NCI-H460 (cell line): ENCODE data around the gene ZNF765. TPM values are rescaled to one million over a fixed set of nuclear protein-coding genes. Genes with fewer than 3 reads are reported as not detected.
A peak's percentile ranks its signal among the peaks of the same experiment; 100 is the strongest.
"Not testable (repeated sequence)": the region's sequence is repeated elsewhere in the genome, so short reads cannot be mapped to it uniquely, and the experiment has no call there.

Experiments
- DNase-seq: peaks from one replicate; pipeline ENCODE4 v3.0.0-alpha.2; 2016; ENCODE audit warnings: low read depth; ENCODE audit errors: extremely low read depth
- polyA plus RNA-seq: library from polyadenylated mRNA; depleted of rRNA; stranded (reverse); fragments of >200 nt; gene quantifications from 2 replicates; pipeline ENCODE4 v1.2.3, GENCODE V29; 2014; cell fraction: nucleus; rRNA removed
- total RNA-seq: library from RNA; depleted of rRNA; stranded (reverse); fragments of >200 nt; shearing (Covaris generic); gene quantifications from 2 replicates; pipeline ENCODE4 v1.2.3, GENCODE V29; 2014; rRNA removed

Gene ZNF765
- total RNA-seq, result 8.6 and 10.7 TPM in 2 replicates
- polyA plus RNA-seq, result 1.5 and 4.3 TPM in 2 replicates

DNA sequence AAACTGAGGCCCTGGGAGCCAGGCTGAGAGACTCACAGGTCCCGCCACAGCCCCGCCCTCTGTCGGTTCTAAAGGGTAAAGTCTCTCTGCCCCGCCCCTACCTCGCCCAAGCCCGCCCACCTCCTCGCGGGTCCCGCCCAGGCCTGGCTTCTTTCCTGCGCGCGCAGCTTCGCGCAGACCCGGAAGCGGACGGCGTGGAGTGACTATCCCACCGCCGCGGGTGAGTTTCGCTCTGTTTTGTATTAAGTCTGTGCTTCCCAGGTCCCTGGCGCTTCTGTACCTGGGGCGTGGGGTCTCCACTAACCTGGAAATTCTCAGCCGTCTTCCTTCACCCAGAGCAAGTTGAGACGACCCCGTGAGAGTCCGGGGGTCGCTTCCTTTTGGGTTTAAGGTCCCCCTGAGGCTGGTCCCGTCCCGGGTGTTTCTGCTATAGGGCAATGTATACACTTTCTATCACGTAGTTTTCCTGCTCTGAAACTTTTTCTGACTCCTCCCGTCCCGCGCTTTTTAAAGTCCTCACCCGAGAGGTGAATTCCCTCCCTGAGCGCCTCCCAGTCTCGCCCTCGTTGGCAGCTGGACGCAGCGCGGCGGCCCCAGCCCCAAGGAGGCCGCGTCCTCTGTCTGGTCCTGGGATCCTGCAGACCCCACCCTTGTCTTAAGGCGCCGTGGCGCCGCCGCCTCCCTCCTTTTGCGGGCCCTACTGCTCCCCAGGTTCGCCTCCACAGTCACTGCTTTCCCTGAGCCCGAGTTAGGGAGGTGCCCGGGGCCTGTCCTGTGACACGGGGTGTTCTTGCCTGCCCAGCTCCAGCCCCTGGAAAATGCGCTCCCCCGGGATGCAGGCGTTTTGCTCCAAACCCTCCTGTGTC is at the start of gene ZNF765:
Gene ZNF765 (plus strand): TSS at position 176 of the 866 bp plus-strand sequence. CDS start 2,867 bp downstream, outside the sequence.
- peak; percentile 77 for DNase-seq

DNA sequence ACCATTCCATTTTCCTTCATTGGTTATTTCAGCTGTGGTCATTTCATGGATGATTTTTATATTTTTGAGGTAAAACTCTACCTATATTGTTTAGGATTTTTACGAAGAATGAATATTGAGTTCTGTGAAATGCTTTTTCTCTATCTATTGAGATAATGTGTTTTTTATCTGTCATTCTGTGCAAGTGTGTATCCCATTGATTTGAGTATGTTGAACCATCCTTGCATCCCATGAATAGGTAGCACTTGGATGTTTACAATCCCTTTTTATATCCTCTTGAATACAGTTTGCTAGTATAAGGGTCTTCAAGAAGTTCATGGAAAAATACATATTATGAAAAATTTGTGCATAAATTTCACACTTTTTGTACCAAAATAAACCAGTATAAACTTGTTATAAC is 39.2 kb upstream of the ZNF765 start:
- no peak for DNase-seq

DNA sequence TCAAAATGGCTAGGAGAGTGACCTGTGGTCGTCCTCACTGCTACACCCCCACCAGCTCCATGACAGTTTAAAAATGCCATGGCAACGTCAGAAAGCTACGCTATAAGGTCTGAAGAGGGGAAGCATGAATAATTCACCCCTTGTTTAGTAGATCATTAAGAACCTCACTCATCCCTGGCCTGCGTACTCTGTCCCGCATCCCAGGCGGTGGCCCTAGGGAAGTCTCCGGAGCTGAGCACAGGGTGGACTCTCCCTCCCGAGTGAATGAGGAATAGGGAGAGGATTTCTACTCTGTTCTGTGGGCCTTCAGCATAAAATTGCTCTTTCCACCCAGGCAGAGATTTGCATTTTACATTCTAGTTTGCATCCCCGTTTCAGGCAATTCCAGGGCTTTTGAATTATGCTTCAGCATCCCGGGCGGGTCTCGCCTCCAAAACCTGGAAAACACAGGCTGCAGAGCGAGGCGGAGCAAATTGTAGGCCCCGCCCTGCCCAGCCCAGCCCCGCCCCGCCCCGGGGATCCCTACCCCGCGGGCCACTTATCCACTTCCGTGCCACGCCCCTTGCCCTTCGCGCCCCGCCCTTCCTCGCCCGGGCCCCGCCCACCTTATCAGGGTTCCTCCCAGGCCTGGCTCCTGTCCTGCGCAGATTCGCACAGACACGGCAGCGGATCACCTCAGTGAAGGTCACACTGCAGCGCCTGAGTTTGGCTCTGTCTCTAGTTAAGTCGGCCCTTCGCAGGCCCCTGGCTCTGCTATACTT is 36.9 kb upstream of the ZNF765 start:
- no peak for DNase-seq

DNA sequence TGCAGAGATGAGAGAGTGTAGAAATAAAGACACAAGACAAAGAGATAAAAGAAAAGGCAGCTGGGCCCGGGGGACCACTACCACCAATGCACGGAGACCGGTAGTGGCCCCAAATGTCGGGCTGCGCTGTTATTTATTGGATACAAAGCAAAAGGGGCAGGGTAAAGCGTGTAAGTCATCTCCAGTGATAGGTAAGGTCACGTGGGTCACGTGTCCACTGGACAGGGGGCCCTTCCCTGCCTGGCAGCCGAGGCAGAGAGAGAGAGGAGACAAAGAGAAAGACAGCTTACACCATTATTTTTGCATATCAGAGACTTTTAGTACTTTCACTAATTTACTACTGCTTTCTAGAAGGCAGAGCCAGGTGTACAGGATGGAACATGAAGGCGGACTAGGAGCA is 34.9 kb upstream of the ZNF765 start:
- DNase-seq, result not testable (repeated sequence)

DNA sequence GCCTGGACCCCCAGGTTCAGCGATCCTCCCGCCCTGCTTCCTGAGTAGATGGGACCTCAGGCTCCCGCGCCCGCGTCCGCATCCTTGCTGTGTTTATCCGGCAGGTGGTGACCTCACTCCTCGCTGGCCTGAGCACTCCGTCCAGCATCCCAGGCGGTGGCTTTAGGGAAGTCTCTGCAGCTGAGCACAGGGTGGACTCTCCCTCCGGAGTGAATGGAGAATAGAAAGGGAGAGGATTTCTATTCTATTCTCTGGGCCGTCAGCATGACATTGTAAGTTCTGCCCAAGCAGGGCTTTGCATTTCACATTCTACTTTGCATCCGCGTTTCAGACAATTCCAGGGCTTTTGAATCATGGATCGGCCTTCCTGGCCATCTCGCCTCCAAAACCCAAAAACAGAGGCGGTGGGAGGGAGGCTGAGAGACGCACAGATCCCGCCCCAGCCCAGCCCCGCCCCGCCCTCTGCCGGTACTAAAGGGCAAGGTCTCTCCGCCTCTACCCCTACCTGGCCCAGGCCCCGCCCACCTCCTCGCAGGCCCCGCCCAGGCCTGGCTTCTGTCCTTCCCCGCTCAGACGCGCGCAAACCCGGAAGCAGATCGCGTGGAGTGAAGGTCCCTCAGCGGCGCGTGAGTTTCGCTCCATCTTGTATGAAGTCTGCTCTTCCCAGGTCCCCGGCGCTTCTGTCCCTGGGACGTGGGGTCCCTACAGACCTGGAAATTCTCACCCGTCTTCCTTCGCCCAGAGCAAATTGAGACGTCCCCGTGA is 29.6 kb upstream of the ZNF765 start, which contains the start of gene ZNF525:
Gene ZNF525 (plus strand): TSS at position 572 of the 765 bp plus-strand sequence. CDS start 6,577 bp downstream, outside the sequence.
- peak; percentile 8 for DNase-seq

DNA sequence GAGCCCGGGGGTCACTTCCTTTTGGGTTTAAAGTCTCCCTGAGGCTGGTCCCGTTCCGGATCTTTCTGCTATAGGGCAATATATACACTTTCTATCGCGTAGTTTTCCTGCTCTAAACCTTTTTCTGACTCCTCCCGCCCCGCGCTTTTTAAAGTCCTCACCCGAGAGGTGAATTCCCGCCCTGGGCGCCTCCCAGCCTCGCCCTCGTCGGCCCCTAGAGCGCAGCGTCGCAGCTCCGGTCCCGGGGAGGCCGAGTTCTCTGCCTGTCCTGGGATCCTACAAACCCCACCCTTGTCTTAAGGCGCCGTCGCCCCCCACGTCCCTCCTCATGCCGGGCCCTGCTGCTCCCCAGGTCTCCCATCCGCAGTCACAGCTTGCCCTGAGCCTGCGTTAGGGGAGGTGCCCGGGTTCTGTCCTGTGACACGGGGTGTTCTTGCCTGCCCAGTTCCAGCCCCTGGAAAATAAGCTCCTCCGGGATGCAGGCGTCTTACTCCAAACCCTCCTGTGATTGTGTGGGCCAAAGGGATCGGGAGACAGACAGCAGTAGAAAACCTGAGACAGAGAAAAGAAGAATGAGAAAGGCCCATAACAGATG is 29.0 kb upstream of the ZNF765 start:
- DNase-seq, result no peak

DNA sequence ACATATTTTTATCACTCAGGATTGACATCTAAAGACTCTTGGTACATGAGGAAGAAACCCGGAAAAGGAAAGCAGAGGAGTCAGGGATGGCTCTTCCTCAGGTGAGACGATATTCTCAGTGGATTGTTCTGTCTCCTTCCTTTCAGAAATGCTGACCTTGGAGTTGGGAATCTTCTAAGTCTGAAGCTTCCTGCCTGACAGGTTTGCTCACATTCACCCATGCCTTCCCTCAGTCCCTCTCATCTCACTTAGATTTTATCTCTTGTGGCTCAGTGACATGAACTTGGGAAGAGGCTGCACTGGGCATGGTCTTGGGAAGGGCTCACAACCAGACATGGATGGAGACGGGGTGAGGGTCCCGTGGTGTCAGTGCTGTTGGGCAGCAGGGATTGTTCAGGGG is 22.8 kb upstream of the ZNF765 start:
- DNase-seq, result no peak

DNA sequence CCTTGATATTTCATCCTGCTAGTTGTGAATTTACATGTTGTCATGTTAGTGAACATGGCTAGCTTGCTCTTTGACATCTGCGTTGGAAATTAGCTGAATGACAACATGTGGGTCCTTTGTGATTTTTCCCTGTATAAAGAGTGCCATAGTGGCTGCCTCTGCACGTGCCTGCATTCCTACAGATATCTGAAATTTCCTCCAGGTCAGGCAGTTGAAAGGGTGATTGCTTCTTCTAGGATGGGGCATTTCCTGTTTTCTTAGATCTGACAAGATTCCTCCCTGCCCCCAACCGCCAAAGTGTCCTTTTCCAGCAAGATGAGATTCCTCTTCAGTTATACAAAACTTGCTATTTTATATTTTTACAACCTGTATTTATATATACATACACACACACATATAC is 20.7 kb upstream of the ZNF765 start:
- no peak for DNase-seq

DNA sequence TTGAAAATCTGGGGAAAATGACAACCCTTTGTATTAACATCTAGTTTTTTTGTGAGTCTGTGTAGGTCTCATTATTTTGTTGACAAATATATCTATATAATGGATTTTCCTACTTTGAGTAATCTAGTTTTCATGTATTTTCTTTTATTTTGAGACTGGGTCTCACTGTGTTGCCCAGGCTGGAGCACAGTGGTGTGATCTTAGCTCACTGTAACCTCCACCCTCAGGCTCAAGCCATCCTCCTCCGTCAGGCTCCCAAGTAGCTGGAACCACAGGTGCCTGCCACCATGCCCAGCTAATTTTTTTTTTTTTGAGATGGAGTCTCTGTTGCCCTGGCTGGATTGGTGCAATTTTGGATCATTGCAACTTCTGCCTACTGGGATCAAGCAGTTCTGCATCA is 20.2 kb upstream of the ZNF765 start:
- DNase-seq, result no peak

DNA sequence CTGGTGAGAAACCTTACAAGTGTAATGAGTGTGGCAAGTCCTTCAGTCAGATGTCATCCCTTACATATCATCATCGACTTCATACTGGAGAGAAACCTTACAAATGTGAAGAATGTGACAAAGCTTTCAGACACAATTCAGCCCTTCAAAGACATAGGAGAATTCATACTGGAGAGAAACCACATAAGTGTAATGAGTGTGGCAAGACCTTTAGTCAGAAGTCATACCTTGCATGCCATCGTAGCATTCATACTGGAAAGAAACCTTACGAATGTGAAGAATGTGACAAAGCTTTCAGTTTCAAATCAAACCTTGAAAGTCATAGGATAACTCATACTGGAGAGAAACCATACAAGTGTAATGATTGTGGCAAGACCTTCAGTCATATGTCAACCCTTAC is 13.6 kb upstream of the ZNF765 start:
- no peak for DNase-seq

DNA sequence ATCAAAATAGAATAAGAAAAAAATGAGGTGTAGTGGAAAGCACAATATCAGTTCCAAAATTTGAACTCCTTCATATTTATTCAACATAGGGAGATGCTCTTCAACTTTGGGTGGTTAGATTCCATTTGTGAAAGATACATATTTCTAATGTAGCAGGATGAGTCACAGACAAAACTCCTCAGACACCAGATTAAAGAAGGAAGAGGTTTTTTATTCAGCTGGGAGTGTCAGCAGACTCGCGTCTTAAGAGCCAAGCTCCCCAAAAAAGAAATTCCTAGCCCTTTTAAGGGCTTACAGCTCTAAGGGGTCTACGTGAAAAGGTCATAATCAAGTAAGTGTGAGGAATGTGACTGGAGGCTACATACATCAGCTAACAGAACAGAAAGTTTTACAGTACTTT is 6.8 kb upstream of the ZNF765 start:
- DNase-seq, result no peak

DNA sequence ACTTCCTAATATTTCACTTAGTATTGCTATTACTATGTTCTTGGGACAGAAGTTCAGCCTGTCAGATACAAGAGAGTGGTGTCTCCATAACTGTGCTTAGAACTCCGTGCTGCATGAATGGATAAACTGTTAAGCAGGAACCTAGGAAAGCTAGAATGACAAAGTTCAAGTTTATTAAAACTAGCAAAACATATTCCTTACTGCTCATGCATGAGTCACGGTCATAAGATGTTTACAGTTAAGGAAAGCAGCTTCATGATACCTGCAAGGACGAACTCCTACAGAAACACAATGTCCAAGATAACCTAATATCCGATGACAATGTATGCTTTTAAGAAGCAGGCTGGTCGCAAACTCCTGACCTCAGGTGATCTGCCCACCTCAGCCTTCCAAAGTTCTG is 6.0 kb upstream of the ZNF765 start:
- no peak for DNase-seq

DNA sequence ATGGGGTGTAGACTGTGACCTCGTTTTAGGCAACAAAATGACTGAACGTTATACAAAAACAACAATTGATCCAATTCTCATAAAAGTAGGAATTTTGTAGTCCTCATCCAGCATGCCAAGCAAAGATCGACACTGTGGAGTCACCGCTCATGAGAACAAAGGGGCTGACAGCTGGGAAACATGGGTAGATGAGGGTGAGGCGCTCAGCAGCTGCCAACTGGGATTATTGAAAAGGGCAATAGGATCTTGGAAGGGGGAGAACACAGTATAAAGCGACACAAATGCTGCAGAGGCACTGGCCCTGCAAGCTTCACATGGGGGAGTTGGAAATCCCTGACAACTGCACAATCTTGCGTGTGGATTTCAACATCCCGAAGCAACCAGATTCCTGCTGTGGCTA is 5.4 kb upstream of the ZNF765 start:
- DNase-seq, result no peak

DNA sequence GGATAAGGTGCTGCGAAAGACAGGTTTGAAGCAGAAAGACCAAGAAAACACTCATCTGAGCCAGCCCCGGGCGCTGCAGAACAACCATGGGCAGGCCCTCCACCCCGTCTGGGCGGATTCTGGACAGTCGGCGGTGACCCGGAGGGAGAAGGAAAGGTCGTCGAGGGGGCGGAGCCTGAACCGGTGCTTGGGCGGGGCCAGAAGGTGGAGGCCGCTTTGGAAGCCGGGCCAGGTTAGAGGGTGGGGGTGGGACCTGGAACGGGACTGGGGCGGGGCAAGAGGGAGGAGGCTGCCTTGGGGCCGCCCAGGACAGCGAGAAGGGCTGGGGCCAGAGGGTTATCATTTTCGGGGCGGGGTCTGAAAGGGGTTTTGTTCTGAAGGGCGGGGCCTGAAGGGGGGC is 5.0 kb upstream of the ZNF765 start:
- no peak for DNase-seq

DNA sequence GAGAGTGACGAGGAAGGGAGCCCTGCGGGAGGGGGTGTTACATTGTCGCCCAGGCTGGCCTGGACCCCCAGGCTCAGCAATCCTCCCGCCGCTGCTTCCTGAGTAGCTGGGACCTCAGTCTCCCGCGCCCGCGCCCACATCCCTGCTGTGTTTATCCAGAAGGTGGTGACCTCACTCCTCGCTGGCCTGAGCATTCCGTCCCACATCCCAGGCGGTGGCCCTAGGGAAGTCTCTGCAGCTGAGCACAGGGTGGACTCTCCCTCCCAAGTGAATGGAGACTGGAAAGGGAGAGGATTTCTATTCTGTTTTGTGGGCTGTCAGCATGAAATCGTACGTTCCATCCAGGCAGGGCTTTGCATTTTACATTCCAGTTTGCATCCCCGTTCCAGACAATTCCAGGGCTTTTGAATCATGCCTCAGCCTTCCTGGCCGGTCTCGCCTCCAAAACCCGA is 401 bp upstream of the ZNF765 start:
- no peak for DNase-seq

DNA sequence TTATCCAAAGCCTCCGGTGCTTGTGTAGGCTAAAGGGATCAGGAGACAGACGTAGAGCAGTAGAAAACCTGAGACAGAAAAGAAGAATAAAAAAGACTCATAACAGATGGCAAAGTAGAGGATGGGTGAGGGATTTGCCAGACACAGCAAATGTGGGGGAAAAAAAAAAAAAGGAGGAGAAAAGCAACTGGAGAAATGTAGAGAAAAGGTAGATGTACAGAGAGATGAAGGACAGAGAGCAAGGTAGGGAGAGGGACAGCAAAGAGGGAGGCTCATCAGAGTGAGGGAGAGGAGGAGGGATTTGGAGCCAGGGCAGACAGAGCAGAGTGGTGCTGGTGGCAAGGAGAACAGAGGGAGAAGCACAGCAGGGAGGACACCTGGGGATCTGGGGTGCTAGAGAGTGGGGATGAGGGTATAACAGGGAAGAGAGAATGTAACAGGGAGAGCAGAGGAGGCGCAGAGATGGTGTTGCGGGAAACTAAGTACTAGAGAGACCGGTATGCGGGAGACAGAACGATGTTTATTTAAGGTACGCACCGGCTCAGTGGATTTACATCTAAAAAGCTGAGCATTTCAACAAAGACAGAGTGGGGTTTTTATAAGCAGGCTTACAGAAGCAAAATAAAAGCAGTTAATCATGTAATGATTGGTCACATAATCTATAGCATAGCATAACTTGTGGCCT is 1.0 kb downstream of the ZNF765 start:
- DNase-seq, result not testable (repeated sequence)

DNA sequence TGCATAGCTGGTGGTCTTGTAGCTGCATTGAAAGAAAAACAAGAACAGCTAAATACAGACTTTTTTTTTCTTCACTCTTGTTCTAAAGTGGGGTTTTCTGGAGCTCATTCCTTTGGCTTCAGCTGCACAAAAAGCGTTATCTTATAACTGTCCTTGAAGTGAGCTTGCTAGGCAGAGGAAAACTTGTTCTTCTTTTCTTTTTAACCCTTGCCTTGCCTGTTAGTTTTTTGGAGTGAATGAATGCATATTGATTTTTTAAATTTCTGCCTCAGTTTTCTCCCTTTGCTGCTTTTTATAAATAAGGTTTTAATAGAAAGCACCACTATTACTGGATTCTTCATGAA is 1.5 kb downstream of the ZNF765 start:
- DNase-seq, result no peak

DNA sequence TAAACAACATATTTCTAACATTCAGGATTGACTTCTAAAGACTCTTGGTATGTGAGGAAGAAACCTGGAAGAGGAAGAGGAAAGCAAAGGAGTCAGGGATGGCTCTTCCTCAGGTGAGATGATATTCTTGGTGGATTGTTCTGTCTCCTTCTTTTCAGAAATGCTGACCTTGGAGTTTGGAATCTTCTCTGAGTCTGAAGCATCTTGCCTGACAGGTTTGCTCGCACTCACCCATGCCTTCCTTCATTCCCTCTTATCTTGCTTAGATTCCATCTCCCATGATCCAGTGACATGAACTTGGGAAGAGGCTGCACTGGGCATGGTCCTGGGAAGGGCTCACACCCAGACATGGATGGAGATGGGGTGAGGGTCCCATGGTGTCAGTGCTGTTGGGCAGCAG is 3.0 kb downstream of the ZNF765 start:
- DNase-seq, result not testable (repeated sequence)

DNA sequence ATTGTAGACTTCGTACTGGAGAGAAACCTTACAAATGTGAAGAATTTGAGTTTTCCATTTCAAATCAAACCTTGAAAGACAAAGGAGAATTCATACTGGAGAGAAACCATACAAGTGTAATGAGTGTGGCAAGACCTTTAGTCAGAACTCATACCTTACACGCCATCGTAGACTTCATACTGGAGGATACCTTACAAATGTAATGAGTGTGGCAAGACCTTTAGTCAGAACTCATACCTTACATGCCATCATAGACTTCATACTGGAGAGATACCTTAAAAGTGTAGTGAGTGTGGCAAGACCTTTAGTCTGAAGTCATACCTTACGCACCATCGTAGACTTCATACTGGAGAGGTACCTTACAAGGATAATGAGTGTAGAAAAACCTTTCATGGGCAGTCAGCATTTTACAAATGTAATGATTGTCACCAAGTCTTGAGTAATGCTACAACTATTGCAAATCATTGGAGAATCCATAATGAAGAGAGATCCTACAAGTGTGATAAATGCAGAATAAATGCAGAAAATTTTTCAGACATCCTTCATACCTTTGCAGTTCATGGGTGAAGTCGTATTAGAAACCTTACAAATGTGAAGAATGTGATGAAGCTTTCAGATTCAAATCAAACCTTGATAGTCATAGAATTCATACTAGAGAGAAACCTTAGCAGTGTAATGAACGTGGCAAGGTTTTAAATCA is 14.7 kb downstream of the ZNF765 start:
- DNase-seq, result no peak
